ENCODE results near the gene OSER1.
A peak's percentile ranks its signal among the peaks of the same experiment; 100 is the strongest.

Gene OSER1

GRCh38 chr20:44224637-44225036, 14.1 kb upstream of the OSER1 start:
- DNase-seq (ENCODE audit: low spot score), result no peak

DNA sequence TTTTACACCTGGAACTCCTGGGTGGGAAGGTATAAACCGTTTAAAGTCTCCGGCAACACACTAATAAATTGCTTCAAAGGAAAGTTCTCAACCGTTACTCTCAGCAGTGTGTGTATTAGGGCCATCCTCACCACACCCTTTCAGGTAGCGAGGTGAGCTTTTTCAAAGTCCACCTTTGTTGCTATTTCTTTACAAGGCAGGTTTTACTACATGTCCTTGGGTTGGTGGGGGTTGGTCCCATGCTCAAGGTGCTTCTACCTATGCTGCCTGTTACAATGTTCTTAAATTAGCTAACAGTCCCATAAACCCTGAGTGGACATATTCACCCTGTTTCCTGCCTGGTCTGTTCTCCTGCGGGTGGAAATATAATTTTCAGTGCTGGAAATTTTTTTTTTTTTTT, 13.2 kb upstream of the OSER1 start:
- no peak for DNase-seq (ENCODE audit: low spot score)

GRCh38 chr20:44222633-44223368, 12.2 kb upstream of the OSER1 start:
- no peak for DNase-seq (ENCODE audit: low spot score)

DNA sequence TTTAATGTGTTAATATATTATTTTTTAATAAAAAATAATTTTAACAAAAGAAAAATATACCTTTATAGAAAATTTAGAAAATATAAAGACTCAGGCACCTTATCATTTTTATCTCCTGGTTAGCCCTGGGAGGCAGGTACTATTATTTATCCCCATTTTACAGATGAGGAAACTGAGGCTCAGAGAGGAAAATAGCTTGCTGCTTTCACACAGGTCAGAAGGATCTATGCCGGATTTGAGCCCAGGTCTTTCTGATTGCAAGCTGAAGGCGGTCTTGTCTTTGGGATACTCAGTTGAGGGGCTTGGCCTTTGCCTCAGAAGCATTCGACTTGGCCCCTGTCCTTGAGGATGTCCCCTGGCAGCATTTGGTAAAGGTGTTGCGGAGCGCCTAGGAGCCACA, 11.5 kb upstream of the OSER1 start:
- DNase-seq (ENCODE audit: low spot score), result no peak

GRCh38 chr20:44221368-44221954, 10.9 kb upstream of the OSER1 start:
- no peak for DNase-seq (ENCODE audit: low spot score)

DNA sequence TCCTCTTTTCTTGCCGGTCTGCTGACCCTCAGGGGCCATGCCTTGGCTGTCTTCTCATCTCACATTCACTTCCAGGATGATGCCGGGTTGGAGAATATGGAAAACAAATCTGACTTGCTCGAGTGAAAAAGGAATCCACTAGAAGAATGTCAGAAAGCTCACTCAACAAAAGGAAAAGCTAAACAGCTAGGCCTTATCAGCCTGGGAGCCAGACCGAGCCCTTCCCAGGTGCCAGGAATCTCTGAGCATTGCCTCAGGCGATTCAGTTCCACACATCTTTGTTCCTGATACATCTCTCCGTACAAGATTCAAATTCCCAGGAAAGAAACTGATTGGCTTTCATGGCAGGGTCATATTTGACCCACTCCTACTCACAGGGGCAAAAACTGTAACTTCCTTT, 9.2 kb upstream of the OSER1 start:
- DNase-seq (ENCODE audit: low spot score), result no peak

GRCh38 chr20:44219170-44219730, 8.7 kb upstream of the OSER1 start:
- DNase-seq (ENCODE audit: low spot score), result no peak

GRCh38 chr20:44218446-44218845, 7.9 kb upstream of the OSER1 start:
- no peak for DNase-seq (ENCODE audit: low spot score)

- DNase-seq (ENCODE audit: low spot score), result peak; percentile 79
Measured at GRCh38 chr20:44217342-44218092, 6.9 kb upstream of the OSER1 start.

DNA sequence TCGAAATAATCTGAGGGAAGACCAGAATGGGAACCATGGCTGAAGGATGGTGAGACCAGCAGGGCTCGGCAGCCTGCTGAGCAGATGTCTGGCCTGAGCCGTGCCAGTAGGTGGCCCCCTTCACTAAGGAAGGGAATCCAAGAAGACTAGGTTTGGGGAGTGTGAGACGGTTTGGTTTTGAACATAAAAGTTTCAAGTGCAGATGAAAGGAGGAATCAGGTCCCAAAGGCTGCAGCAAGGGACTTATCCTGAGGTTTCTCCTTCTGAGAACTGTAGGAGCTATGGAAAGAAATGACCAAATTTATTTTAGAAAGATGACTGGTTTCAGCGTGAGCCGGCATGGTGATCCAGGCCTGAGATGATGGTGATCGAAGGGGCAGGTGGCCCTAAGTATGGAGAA, 4.6 kb upstream of the OSER1 start:
- DNase-seq (ENCODE audit: low spot score), result peak; percentile 80

DNA sequence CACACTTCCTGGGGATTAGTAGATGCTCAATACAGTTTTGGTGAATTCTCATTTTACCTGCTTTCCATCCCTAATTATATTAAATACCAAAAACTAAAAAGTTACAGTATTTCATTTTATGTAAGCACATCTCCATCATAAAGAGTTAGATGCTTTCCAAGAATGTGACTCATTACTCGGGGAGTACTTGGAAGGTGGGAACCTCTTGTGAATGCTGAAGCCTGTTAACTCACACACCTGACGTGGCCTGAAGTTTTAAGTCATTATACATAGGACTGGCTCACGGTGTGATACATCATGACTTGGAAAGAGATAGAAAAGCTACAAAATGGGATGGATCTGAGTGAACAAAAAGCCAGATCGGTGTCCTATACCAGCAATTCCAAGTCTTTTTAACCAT, 2.2 kb upstream of the OSER1 start:
- DNase-seq (ENCODE audit: low spot score), result no peak

DNA sequence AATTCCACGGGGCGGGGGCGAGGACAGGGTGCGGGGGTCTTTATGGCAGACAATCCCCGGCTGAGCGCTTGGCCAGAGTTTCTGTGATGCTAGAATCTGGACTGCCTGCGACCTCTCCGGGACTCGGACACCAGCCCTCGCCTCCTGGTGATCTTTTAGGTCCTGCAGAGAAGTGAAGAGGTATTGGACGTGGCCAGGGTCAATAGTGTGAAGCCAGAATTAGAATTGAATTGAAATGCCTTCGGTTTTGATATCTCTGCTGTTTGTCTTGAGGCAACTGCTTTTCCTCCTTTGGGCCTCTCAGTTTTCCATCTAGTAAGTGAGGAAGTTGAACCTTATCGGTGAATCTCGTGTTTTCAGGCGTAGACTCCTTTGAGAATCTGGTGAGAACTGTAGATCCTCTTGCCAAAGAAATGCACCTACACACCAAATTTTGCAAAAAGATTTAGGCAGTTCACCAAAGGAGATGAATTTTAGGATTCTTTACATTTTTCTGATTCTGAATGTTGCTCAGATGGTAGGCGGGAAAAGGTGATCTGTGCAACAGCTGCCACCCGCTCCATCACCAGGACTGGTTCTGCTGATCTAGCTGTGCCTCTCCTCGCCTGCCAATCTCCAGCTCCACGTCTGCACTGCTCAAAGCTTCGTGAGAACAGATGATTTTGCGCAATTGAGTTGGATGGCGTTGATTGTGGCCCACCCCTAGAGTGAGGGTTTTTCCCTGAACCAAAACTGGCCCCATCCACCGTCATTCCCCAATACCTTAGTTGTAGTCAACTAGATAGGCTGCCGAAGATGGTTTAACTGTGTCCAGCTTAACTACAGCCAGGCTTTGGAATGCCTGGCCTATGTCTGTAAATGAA, 837 bp upstream of the OSER1 start:
- peak; percentile 69 for DNase-seq (ENCODE audit: low spot score)

DNA sequence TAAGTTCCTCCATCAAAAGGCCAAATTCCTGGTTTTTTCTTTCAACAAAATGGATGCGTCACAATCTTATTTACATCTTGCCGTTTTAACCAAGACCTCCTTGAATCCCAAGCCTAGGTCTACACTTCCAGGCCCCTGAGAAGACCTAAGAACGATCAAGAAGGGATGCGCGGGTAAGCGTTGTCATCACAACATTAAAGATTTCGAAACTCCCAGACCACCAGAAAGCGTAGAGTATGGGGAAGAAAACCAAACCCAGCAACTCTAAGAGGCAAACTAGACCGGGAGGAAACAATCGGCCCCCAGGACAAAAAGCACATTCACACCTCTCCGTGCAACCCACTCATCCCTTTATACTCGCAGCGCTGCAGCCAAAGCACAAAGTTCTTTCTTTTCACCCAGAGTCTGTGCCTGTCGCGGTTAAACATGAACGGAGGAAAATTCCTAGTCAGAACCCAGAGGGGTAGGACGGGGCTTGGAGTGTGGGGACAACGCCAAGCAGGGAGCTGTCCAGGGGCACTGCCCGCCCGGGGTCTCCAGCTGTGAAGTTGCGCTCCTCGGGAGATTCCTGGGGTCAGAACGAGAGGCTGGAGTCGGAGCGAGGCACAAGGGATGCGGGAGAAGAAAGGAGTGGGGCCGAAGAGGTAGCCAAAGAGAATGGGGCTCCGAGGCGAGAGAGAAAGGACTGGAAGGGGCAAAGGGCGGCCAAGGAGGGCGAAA, 725 bp downstream of the OSER1 start:
- DNase-seq (ENCODE audit: low spot score), result no peak

- DNase-seq (ENCODE audit: low spot score), result no peak
Measured at GRCh38 chr20:44208770-44209169, 1.8 kb downstream of the OSER1 start.

- DNase-seq (ENCODE audit: low spot score), result no peak
Measured at GRCh38 chr20:44208165-44208564, 2.4 kb downstream of the OSER1 start.

- no peak for DNase-seq (ENCODE audit: low spot score)
Measured at GRCh38 chr20:44207126-44207723, 3.3 kb downstream of the OSER1 start.

DNA sequence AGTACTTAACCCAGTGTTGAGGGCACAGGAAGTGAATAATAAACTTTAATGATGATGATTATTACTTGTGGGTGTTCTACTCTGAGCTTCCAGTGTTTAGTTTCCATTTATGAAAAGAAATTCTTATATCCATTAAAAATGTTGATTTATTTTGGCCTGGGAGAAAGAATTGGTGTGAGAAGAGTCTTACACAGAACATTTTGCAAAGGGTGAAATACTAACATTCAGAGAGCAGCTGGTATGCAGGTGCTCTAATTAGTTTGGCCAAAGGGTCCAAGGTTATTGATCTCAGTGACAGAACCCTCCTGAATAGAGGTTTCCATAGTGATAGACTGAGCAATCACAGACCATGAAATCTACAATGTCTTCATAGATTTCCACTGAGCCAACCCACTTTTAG, 4.4 kb downstream of the OSER1 start:
- DNase-seq (ENCODE audit: low spot score), result no peak

DNA sequence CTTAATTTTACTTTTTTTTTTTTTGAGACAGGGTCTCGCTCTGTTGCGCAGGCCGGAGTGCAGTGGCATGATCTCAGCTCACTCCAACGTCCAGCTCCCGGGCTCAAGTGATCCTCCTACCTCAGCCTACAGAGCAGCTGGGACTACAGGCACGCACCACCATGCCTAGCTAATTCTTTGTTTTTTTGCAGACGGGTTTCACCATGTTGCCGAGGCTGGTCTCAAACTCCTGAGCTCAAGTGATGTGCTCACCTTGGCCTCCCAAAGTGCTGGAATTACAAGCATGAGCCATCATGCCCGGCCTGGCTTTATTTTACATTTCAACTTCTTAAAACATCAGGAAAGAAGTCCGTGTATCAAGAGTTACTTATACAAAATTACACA, 5.7 kb downstream of the OSER1 start:
- DNase-seq (ENCODE audit: low spot score), result no peak

DNA sequence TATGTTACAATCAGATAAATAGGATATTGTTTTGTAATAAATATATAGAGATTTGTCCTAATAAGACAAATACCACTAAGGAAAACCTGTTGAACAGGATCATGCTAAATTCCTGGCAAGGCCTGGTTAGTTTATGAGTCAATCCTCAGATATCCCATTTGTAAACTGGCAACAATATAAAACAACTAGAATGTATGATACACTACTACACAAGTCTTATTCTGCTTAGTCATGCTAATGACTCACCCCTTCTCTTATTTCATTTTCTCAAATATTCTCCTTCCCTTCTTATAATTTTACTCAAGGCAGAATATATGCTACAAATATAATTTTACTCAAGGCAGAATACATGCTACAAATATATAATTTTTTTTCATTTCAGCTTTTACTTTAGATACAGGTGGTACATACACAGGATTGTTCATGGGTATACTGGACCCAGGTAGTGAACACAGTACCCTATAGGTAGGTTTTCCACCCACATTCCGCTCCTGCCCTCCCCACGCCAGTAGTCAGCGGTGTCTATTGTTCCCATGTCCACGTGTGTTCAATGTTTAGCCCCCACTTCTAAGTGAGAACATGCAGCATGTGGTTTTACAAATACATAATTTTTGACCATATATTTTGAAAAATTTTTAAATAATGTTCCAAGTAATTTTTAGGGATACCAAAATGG, 6.3 kb downstream of the OSER1 start:
- no peak for DNase-seq (ENCODE audit: low spot score)

DNA sequence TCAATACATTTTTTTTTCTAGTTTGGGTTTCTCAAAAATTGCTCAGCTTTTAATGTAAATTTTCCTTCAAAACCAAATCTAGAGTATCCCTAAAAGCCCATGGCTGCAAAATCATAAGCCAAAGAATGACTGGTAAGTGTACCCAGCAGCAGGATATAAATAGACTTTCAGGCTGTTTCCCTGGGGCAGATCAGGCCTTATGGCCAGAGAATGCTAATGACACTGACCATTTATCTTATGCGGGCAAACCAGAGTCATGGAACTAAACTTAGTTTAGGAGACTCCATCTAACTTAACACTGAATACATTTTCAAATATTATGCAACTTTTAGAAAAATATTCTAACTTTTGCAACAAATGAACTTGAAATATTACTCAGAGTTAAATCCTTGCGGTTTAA, 7.4 kb downstream of the OSER1 start:
- DNase-seq (ENCODE audit: low spot score), result no peak

Measured in Ammon's horn (tissue), 1 donor.